ENCODE data around the gene TTC22.

TTC22 gene

DNA sequence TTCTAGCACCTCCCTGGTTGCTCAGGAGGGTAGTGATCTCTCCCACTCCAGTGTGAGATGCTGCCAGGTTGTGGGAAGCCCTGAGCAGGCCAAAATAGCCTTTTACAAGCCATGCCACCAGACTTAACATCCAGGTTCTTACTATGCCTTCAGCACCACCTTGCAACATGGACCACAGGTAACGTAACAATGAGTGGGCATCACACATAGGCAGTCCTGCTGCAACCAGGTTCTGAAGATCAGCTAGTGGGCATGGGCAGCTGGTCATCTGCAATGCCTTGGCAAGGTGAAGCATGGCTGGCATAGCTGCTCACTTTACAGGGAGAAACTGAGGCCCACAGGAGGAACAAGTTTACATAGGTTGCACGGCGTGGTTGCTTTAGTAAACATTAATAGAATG is 45.2 kb upstream of the TTC22 start:
- no peak for TF ChIP-seq EZH2phosphoT487 (IDR thresholded peaks at IDR 0.05; ENCODE audit: borderline replicate concordance)
- TF ChIP-seq, protein P1, sequence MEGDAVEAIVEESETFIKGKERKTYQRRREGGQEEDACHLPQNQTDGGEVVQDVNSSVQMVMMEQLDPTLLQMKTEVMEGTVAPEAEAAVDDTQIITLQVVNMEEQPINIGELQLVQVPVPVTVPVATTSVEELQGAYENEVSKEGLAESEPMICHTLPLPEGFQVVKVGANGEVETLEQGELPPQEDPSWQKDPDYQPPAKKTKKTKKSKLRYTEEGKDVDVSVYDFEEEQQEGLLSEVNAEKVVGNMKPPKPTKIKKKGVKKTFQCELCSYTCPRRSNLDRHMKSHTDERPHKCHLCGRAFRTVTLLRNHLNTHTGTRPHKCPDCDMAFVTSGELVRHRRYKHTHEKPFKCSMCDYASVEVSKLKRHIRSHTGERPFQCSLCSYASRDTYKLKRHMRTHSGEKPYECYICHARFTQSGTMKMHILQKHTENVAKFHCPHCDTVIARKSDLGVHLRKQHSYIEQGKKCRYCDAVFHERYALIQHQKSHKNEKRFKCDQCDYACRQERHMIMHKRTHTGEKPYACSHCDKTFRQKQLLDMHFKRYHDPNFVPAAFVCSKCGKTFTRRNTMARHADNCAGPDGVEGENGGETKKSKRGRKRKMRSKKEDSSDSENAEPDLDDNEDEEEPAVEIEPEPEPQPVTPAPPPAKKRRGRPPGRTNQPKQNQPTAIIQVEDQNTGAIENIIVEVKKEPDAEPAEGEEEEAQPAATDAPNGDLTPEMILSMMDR (conservative IDR thresholded peaks at IDR 0.05; ENCODE audit: low read length): no peak
- Histone ChIP-seq H3K36me3 (ENCODE audit: insufficient read depth, low read length) (peaks cover 61% of the 10 kb centered on the region; the same call in 1 of the 2 replicates), H3K4me3 (ENCODE audit: low read length, poor library complexity, severe bottlenecking) (no peak overlapping the region)

DNA sequence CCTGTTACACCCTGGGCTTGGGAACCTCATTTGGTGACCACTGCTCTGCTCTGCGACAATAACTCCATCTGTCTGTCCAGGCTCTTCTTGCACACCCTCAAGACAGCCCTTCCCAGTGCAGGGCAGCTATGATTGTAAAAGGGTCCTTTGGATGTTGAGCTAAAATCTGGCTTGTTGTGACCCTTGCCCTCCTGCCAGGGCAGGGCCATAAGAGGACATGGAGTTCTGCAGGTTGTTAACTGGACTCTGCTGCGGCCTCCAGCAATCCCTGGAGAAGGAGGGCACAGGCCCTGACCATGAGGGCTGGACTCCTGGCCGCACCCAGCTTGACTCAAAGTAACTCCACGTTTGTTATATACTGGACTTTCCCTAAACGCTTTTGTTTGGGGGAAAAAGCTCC is 44.6 kb upstream of the TTC22 start:
- no peak overlapping the region for H3K4me2 ChIP-seq (ENCODE audit: low read depth, low read length, poor library complexity, severe bottlenecking)
- no peaks in the 10 kb centered on the region for H3K9me3 ChIP-seq (ENCODE audit: insufficient read depth, low read depth, low read length)
- no peaks in the 10 kb centered on the region for H3K27me3 ChIP-seq (ENCODE audit: insufficient read depth, low read length, poor library complexity, severe bottlenecking)
- no peaks in the 10 kb centered on the region for H3F3A ChIP-seq (ENCODE audit: low read depth)
- no peak overlapping the region for H3K4me3 ChIP-seq (ENCODE audit: low read length, poor library complexity, severe bottlenecking)
- no peaks in the 10 kb centered on the region for H4K20me1 ChIP-seq (ENCODE audit: insufficient read depth, low read length, poor library complexity, severe bottlenecking)
- no peaks in the 10 kb centered on the region for H3K9me2 ChIP-seq (replicated peaks; ENCODE audit: low read depth, low read length)
- H3K79me2 ChIP-seq (ENCODE audit: insufficient read depth, low read length): no peaks in the 10 kb centered on the region
- no peak overlapping the region for H2AFZ ChIP-seq (ENCODE audit: low read length)
- no peaks in the 10 kb centered on the region for H3K4me1 ChIP-seq (ENCODE audit: insufficient read depth, low read length, poor library complexity, severe bottlenecking)
- H3K9ac ChIP-seq (ENCODE audit: low read depth, low read length, poor library complexity, severe bottlenecking): no peak overlapping the region
- no peak for TF ChIP-seq EZH2phosphoT487 (IDR thresholded peaks at IDR 0.05; ENCODE audit: borderline replicate concordance)
- TF ChIP-seq, protein P1 (conservative IDR thresholded peaks at IDR 0.05; ENCODE audit: low read length): no peak
- H3K36me3 ChIP-seq (ENCODE audit: insufficient read depth, low read length): peaks cover 56% of the 10 kb centered on the region; the same call in 1 of the 2 replicates

More for the DNA sequence above, 45.2 kb upstream of the TTC22 start:
- Histone ChIP-seq H3F3A (ENCODE audit: low read depth) (no peaks in the 10 kb centered on the region), H4K20me1 (ENCODE audit: insufficient read depth, low read length, poor library complexity, severe bottlenecking) (no peaks in the 10 kb centered on the region), H3K4me2 (ENCODE audit: low read depth, low read length, poor library complexity, severe bottlenecking) (no peak overlapping the region), H3K79me2 (ENCODE audit: insufficient read depth, low read length) (no peaks in the 10 kb centered on the region), H3K9ac (ENCODE audit: low read depth, low read length, poor library complexity, severe bottlenecking) (no peak overlapping the region), H3K9me3 (ENCODE audit: insufficient read depth, low read depth, low read length) (no peaks in the 10 kb centered on the region), H2AFZ (ENCODE audit: low read length) (no peak overlapping the region), H3K9me2 (replicated peaks; ENCODE audit: low read depth, low read length) (no peaks in the 10 kb centered on the region), H3K27me3 (ENCODE audit: insufficient read depth, low read length, poor library complexity, severe bottlenecking) (no peaks in the 10 kb centered on the region), H3K4me1 (ENCODE audit: insufficient read depth, low read length, poor library complexity, severe bottlenecking) (no peaks in the 10 kb centered on the region)

DNA sequence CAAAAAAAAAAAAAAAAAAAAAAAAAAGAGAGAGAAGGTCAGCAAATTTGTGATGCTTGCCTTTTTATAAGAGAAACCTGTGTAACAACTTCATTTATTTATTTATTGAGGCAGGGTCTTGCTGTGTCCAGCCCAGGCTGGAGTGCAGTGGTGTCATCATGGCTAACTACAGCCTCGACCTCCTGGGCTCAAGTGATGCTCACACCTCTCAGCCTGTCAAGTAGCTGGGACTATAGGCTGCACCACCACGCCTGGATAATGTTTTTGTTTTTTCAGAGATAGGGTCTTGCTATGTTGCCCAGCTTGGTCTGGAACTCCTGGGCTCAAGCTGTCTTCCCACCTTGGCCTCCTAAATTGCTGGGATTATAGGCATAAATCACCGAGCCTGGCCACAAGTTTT is 43.4 kb upstream of the TTC22 start:
- no peak overlapping the region for H2AFZ ChIP-seq (ENCODE audit: low read length)
- no peaks in the 10 kb centered on the region for H3K79me2 ChIP-seq (ENCODE audit: insufficient read depth, low read length)
- H4K20me1 ChIP-seq (ENCODE audit: insufficient read depth, low read length, poor library complexity, severe bottlenecking): no peaks in the 10 kb centered on the region
- TF ChIP-seq, protein P1 (conservative IDR thresholded peaks at IDR 0.05; ENCODE audit: low read length): no peak
- TF ChIP-seq EZH2phosphoT487 (IDR thresholded peaks at IDR 0.05; ENCODE audit: borderline replicate concordance): no peak
- H3K4me3 ChIP-seq (ENCODE audit: low read length, poor library complexity, severe bottlenecking): no peak overlapping the region
- no peaks in the 10 kb centered on the region for H3K27me3 ChIP-seq (ENCODE audit: insufficient read depth, low read length, poor library complexity, severe bottlenecking)
- no peaks in the 10 kb centered on the region for H3K9me3 ChIP-seq (ENCODE audit: insufficient read depth, low read depth, low read length)
- H3K9ac ChIP-seq (ENCODE audit: low read depth, low read length, poor library complexity, severe bottlenecking): no peak overlapping the region
- no peaks in the 10 kb centered on the region for H3F3A ChIP-seq (ENCODE audit: low read depth)
- no peak overlapping the region for H3K4me2 ChIP-seq (ENCODE audit: low read depth, low read length, poor library complexity, severe bottlenecking)
- H3K4me1 ChIP-seq (ENCODE audit: insufficient read depth, low read length, poor library complexity, severe bottlenecking): no peaks in the 10 kb centered on the region
- H3K36me3 ChIP-seq (ENCODE audit: insufficient read depth, low read length): peaks cover 44% of the 10 kb centered on the region; the same call in 1 of the 2 replicates
- no peaks in the 10 kb centered on the region for H3K9me2 ChIP-seq (replicated peaks; ENCODE audit: low read depth, low read length)
